ENCODE measurements around the gene IKZF2.

The IKZF2 gene

GRCh38 chr2:212953170-212953920 is 198.1 kb downstream of the IKZF2 start:
- no peak for DNase-seq

DNA sequence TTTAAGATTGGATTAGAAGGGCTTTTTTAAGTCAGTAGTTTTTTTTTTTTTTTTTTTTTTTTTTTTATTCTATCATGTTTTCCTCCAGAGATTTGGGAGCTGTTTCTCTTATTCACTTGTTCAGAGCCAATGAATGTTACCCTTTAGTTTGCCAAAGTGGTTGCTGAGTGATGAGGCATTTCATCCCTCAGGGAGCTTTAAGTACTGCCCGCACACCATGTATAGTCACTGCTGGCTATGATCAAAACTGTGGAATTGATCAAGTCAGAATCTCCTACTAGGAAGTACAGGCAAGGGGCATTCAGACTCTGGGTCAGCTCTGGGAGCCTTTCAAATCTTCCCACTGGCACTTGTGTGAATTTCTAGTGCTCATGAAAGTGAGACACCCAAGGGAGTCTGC is 201.6 kb downstream of the IKZF2 start:
- DNase-seq: no peak

All from OCI-M1 (cell line).